ENCODE data around the gene UGT1A5.

The UGT1A5 gene

GRCh38 chr2:233712611-233713261, at the start of gene UGT1A5:
Gene UGT1A5 (plus strand): TSS chr2:233712907. CDS start chr2:233712992, 85 bp downstream.
- TF ChIP-seq GATA3 (IDR thresholded peaks at IDR 0.05; ENCODE audit: low read depth, low read length) (no peak), GATA2 (IDR thresholded peaks at IDR 0.05; ENCODE audit: low read depth, low read length) (no peak)

- TF ChIP-seq GATA3 (IDR thresholded peaks at IDR 0.05; ENCODE audit: low read depth, low read length) (no peak), GATA2 (IDR thresholded peaks at IDR 0.05; ENCODE audit: low read depth, low read length) (no peak)
These were observed 48.8 kb upstream of the UGT1A5 start for GRCh38 chr2:233663911-233664310.

- no peak for TF ChIP-seq GATA2 (IDR thresholded peaks at IDR 0.05; ENCODE audit: low read depth, low read length)
- no peak for TF ChIP-seq GATA3 (IDR thresholded peaks at IDR 0.05; ENCODE audit: low read depth, low read length)
These were observed 44.0 kb upstream of the UGT1A5 start for GRCh38 chr2:233668605-233669260.

DNA sequence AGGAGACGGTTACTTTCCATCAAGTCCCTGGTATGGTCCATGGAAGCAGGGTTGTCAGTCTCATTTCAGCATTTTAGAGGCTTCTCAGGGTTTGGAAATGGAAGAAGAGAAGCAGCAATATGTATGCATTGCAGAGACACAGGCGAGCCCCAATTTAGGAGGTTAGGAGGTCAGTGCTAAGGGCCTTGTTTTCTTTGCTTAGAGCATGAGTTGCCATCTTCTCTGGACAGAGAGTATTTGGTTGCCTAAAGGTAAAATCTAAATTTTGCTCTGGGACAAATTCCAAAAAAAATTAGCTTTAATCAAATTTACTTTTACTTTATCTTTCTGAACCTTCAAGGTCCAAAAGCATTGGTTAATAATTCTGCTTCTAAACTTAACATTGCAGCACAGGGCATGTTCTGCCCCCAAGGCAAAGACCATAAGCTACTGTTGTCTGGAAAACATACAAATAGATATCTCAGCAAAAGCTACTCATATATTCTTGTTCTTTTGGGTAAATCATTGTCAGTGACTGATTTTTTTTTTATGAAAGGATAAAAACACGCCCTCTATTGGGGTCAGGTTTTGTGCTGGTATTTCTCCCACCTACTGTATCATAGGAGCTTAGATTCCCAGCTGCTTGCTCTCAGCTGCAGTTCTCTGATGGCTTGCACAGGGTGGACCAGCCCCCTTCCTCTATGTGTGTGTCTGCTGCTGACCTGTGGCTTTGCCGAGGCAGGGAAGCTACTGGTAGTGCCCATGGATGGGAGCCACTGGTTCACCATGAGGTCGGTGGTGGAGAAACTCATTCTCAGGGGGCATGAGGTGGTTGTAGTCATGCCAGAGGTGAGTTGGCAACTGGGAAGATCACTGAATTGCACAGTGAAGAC, 41.2 kb upstream of the UGT1A5 start, which contains the start of gene UGT1A9:
TSS of gene UGT1A9 (plus strand) at position 609 of the 872 bp plus-strand sequence. CDS start at position 646, 37 bp downstream.
- TF ChIP-seq GATA2 (IDR thresholded peaks at IDR 0.05; ENCODE audit: low read depth, low read length) (no peak), GATA3 (IDR thresholded peaks at IDR 0.05; ENCODE audit: low read depth, low read length) (no peak)

GRCh38 chr2:233672886-233673285, 39.8 kb upstream of the UGT1A5 start:
- no peak for TF ChIP-seq GATA2 (IDR thresholded peaks at IDR 0.05; ENCODE audit: low read depth, low read length)
- TF ChIP-seq GATA3 (IDR thresholded peaks at IDR 0.05; ENCODE audit: low read depth, low read length) = no peak

DNA sequence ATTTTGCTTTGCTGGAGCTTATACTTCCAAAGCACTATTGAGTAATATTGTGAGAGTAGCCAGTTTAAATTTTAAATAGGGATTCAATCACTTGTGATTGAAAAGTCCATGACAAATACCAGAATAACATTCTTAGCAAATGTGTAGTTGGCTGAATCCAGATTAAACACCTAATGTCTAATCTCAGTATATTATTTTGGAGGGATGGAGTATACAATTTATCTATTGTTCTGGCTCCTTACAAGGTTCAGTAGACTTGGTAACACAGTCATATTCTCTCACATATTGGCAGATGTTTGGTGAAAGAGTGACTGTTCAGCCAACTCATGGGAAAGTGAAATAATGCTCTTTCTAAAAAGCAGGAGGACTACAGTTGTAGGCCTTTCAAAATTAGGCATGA, 38.8 kb upstream of the UGT1A5 start:
- TF ChIP-seq GATA2 (IDR thresholded peaks at IDR 0.05; ENCODE audit: low read depth, low read length) (no peak), GATA3 (IDR thresholded peaks at IDR 0.05; ENCODE audit: low read depth, low read length) (no peak)

- TF ChIP-seq GATA2 (IDR thresholded peaks at IDR 0.05; ENCODE audit: low read depth, low read length) (no peak), GATA3 (IDR thresholded peaks at IDR 0.05; ENCODE audit: low read depth, low read length) (no peak)
These were observed 38.4 kb upstream of the UGT1A5 start for GRCh38 chr2:233674314-233674713.

DNA sequence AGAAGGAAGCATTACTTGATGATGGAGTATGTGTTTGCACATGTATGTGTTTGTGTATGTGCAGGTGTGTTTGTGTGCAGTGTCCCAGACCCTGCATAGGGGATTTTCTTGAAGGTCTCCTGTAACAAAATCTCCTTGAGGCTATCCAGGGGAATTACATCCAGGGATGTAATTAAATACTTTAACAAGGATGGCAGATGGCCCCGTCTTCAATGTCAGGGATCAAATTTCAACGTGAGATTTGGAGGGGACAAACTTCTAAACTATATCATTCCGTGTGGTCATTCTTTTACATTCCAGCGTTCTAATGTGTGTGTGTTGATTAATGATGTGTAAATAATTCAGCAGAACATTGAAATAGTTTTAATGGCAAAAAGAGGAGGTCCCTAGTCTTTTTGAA, 37.7 kb upstream of the UGT1A5 start:
- TF ChIP-seq GATA2 (IDR thresholded peaks at IDR 0.05; ENCODE audit: low read depth, low read length) (no peak), GATA3 (IDR thresholded peaks at IDR 0.05; ENCODE audit: low read depth, low read length) (no peak)

GRCh38 chr2:233676046-233676445, 36.7 kb upstream of the UGT1A5 start:
- no peak for TF ChIP-seq GATA2 (IDR thresholded peaks at IDR 0.05; ENCODE audit: low read depth, low read length)

DNA sequence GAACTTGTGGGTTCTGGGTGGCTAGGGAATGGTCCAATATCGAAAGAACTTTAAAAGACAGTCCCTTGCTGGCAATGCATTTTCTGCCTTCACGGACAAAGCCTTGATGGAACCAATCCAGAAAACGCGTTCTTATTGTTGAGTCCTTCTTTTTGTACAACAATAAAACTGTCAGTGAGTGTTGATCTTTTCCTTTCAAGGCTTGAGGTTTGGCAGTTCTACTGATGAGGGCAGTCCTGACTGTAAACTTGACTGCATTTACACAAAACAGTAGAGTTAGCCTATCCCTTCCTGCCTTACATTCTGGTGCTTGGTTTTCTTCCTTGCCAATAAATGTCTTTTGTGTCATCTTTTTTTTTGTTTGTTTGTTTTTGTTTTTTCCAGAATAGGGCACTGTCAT, 33.5 kb upstream of the UGT1A5 start:
- TF ChIP-seq GATA3 (IDR thresholded peaks at IDR 0.05; ENCODE audit: low read depth, low read length) (no peak), GATA2 (IDR thresholded peaks at IDR 0.05; ENCODE audit: low read depth, low read length) (no peak)

DNA sequence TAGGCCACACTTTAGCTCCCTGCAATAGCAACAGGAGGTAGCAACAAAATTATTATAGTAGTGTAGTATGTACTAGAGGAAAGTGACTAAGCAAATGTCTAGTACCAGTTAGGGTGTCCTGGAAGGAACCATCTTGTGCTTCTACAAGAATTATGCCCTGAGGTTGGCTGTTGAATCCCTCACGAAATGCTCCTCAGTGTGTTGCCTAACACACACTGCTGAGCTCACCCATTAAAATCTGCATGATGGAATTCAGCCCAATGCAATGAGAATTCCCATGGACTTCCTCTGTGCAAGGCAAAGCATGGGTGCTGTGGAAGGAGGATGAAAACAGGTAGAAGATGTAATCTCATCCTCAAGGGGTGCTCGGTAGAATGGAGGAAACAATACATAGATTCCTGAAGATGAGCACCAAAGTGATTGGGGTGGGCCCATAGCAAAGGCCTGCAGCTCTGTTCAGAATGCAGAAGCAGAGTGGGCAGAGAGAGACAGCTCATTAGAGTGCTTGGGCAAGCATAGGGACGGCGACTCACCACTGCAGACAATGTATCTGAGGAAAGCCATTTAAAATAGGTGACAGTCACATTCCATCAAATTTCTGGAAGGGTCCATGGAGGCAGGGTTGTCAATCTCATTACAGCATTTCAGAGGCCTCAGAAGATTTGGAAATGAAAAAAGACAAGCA, 32.2 kb upstream of the UGT1A5 start:
- no peak for TF ChIP-seq GATA2 (IDR thresholded peaks at IDR 0.05; ENCODE audit: low read depth, low read length)

- TF ChIP-seq GATA3 (IDR thresholded peaks at IDR 0.05; ENCODE audit: low read depth, low read length) (no peak), GATA2 (IDR thresholded peaks at IDR 0.05; ENCODE audit: low read depth, low read length) (no peak)
These were observed 31.1 kb upstream of the UGT1A5 start, which contains the start of gene UGT1A7 for GRCh38 chr2:233681521-233682099. Gene UGT1A7 (plus strand): TSS chr2:233681901. CDS start chr2:233681938, 37 bp downstream.

DNA sequence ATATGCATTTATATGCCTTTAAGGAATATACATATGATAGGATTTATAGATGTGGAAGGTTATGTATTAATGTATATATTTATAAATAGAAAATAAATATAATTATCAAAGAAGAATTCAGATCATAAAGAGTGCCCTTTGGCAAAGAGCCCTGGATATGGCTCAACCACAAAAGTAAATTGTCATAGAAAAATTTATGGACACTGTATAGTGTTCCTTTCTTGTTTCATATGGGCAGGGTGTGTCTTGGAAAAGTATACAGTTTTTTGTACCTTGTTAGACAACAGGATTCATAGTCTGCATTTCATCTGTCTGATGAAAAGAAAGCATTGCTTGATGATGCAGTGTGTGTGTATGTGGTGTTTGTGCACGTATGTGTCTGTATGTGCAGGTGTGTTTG, 28.1 kb upstream of the UGT1A5 start:
- TF ChIP-seq GATA3 (IDR thresholded peaks at IDR 0.05; ENCODE audit: low read depth, low read length) (no peak), GATA2 (IDR thresholded peaks at IDR 0.05; ENCODE audit: low read depth, low read length) (no peak)

Data from SH-SY5Y (cell line).